Type B pancreatic cell (in vitro differentiated cells): ENCODE measurements around the gene EGFL8. TPM values are rescaled to one million over a fixed set of nuclear protein-coding genes. Genes with fewer than 3 reads are reported as not detected.
A peak's percentile ranks its signal among the peaks of the same experiment; 100 is the strongest.

Experiments used
- DNase-seq: peaks from one replicate; pipeline ENCODE4 v3.0.0; 2021; ENCODE audit warnings: mixed read lengths; ENCODE audit not compliant: unreplicated experiment; ENCODE audit errors: extremely low spot score
- H3K27ac Mint-ChIP-seq: 2 replicates; pipeline ENCODE4 v1.8.0; 2021; ENCODE audit warnings: mild to moderate bottlenecking, mixed read lengths
- H3K27me3 Mint-ChIP-seq: 2 replicates; pipeline ENCODE4 v1.8.0; 2021; ENCODE audit warnings: mixed read lengths
- H3K36me3 Mint-ChIP-seq: 2 replicates; pipeline ENCODE4 v1.8.0; 2021; ENCODE audit warnings: mixed read lengths
- H3K4me1 Mint-ChIP-seq: one replicate; pipeline ENCODE4 v1.8.0; 2021; ENCODE audit warnings: mixed read lengths; ENCODE audit not compliant: unreplicated experiment
- H3K4me3 Mint-ChIP-seq: 2 replicates; pipeline ENCODE4 v1.8.0; 2021; ENCODE audit warnings: mild to moderate bottlenecking, mixed read lengths
- H3K9me3 Mint-ChIP-seq: 2 replicates; pipeline ENCODE4 v1.8.0; 2021; ENCODE audit warnings: mixed read lengths
- total RNA-seq: library from RNA; stranded (reverse); gene quantifications from 2 replicates; pipeline ENCODE4 v1.2.1, GENCODE V29; 2021; ENCODE audit warnings: low replicate concordance
- TF ChIP-seq, protein P1 (sequence below): fragments of 200-600 bp; sonication (generic); conservative IDR thresholded peaks from 2 replicates; pipeline ENCODE4 v1.5.0; 2021; ENCODE audit warnings: antibody characterized with exemption, mild to moderate bottlenecking

EGFL8 gene
- total RNA-seq, 1 donor from 2014 or later, result 35.8 TPM

GRCh38 chr6:32154514-32155161 lies 9.8 kb upstream of the EGFL8 start:
- no peaks in the 10 kb centered on the region for H3K9me3 Mint-ChIP-seq
- TF ChIP-seq, protein P1, sequence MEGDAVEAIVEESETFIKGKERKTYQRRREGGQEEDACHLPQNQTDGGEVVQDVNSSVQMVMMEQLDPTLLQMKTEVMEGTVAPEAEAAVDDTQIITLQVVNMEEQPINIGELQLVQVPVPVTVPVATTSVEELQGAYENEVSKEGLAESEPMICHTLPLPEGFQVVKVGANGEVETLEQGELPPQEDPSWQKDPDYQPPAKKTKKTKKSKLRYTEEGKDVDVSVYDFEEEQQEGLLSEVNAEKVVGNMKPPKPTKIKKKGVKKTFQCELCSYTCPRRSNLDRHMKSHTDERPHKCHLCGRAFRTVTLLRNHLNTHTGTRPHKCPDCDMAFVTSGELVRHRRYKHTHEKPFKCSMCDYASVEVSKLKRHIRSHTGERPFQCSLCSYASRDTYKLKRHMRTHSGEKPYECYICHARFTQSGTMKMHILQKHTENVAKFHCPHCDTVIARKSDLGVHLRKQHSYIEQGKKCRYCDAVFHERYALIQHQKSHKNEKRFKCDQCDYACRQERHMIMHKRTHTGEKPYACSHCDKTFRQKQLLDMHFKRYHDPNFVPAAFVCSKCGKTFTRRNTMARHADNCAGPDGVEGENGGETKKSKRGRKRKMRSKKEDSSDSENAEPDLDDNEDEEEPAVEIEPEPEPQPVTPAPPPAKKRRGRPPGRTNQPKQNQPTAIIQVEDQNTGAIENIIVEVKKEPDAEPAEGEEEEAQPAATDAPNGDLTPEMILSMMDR, result peak; percentile 65
- peaks cover 40% of the 10 kb centered on the region for H3K4me1 Mint-ChIP-seq
- DNase-seq, result peak; percentile 77
- H3K27me3 Mint-ChIP-seq, result peaks cover 17% of the 10 kb centered on the region
- peak overlapping the region; percentile 97 for H3K27ac Mint-ChIP-seq
- H3K4me3 Mint-ChIP-seq, result peak overlapping the region; percentile 100
- H3K36me3 Mint-ChIP-seq, result peaks cover 22% of the 10 kb centered on the region

DNA sequence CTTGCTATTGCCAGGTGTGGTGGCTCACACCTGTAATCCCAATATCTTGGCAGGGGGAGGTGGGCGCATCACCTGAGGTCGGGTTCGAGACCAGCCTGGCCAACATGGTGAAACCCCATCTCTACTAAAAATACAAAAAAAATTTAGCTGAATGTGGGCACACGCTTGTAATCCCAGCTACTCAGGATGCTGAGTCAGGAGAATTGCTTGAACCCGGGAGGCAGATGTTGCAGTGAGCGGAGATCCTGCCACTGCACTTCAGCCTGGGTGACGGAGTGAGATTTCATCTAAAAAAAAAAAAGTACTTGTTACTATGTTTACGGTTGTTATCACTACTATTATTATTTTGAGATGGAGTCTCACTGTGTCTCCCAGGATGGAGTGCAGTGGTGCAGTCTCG lies 7.5 kb upstream of the EGFL8 start:
- Mint-ChIP-seq H3K27me3 (peaks cover 3% of the 10 kb centered on the region), H3K4me3 (no peak overlapping the region), H3K27ac (no peak overlapping the region), H3K9me3 (no peaks in the 10 kb centered on the region), H3K36me3 (peaks cover 22% of the 10 kb centered on the region), H3K4me1 (peaks cover 30% of the 10 kb centered on the region)
- no peak for DNase-seq
- TF ChIP-seq, protein P1, result no peak

DNA sequence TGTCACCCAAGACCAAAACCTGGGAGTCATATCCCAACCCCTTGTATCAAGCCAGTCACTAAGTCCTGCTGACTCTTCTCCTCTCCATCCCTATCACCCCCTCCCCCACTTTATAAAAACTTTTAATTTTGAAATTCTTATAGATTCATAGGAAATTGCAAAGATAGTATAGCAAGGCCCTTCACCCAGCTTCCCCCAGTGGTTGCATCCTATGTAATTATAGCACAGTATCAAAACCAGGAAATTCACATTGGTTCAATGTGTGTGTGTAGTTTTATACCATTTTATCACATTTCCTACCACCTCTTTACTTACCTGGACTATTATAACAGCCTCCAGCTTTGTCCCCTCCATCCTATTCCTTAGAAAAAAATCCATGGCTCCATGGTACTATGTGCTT lies 6.3 kb upstream of the EGFL8 start:
- Mint-ChIP-seq H3K4me1 (peaks cover 20% of the 10 kb centered on the region), H3K27ac (no peak overlapping the region), H3K9me3 (no peaks in the 10 kb centered on the region), H3K27me3 (no peaks in the 10 kb centered on the region), H3K4me3 (no peak overlapping the region), H3K36me3 (peaks cover 22% of the 10 kb centered on the region)
- TF ChIP-seq, protein P1, result no peak
- DNase-seq, result no peak

DNA sequence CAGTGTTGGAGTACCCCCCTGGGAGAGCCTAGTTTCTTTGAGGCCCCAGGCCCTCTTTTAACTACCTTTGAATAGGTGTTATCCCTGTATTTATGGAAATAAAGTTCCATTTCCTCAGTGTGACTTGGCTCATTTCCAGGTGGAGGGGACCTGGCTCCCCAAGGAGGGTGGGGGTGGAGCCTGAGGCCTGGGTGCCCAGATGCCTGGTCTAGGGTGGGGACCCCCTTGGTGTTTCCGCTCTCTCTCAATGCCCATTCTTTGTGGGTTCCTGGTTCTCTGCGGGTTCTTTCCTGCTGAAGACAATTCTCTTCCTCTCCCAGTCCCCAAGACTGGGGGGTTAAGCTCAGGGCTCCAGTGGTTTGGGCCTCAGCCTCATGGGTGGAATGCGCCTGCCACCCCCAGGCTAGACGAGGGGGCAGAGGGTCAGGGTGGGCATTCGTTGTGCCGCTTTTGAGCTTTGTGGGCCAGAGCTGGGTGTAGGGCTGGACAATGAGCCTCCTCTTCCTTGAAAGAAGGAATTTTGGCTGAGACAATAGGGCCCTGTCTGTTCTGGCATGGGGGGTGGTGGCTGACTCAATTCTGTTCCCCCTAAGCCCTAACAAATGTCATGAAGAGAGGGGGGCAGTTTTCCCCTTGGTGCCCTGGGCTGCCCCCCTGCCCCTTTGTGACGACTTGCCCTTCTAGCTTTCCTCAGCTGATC lies 686 bp upstream of the EGFL8 start:
- Mint-ChIP-seq H3K9me3 (no peaks in the 10 kb centered on the region), H3K27me3 (no peaks in the 10 kb centered on the region), H3K4me3 (no peak overlapping the region), H3K36me3 (peaks cover 17% of the 10 kb centered on the region), H3K4me1 (peaks cover 8% of the 10 kb centered on the region), H3K27ac (no peak overlapping the region)
- TF ChIP-seq, protein P1, result no peak
- DNase-seq, result no peak

- H3K27ac Mint-ChIP-seq, result no peak overlapping the region
- H3K4me3 Mint-ChIP-seq, result no peak overlapping the region
- peaks cover 8% of the 10 kb centered on the region for H3K4me1 Mint-ChIP-seq
- H3K27me3 Mint-ChIP-seq, result no peaks in the 10 kb centered on the region
- TF ChIP-seq, protein P1, result no peak
- DNase-seq, result no peak
- no peaks in the 10 kb centered on the region for H3K9me3 Mint-ChIP-seq
- peaks cover 34% of the 10 kb centered on the region for H3K36me3 Mint-ChIP-seq
These were observed 2.1 kb downstream of the EGFL8 start for GRCh38 chr6:32166411-32167061.
